ENCODE results near the gene CEP128.

The CEP128 gene

DNA sequence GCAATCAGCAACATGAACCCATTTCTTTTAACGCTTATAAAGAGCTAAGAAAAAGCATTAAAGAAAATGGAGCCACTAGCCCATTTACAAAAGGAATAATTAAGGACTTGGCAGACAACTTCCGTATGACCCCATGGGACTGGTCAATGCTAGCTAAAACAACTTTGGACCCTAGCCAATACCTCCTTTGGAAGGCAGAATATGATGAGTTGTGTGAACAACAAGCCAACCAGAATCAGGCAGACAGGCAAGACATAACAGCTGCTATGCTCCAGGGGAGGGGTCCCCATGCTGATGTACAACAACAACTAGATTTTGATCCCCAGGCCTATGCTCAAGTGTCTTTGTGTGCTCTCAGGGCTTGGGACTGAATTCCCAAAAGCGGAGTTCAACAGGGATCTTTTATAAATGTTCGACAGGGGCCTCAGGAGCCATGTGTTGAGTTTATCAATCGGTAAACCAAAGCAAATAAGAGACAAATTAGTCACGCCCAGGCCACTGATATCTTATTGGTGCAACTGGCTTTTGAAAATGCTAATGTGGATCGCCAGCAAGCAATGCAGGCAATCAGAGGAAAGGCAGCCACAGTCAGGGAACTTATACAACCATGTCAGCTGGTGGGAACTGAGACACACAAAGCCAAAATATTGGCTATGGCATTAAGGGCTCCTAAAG lies 475.9 kb downstream of the CEP128 start:
- no peak for DNase-seq

DNA sequence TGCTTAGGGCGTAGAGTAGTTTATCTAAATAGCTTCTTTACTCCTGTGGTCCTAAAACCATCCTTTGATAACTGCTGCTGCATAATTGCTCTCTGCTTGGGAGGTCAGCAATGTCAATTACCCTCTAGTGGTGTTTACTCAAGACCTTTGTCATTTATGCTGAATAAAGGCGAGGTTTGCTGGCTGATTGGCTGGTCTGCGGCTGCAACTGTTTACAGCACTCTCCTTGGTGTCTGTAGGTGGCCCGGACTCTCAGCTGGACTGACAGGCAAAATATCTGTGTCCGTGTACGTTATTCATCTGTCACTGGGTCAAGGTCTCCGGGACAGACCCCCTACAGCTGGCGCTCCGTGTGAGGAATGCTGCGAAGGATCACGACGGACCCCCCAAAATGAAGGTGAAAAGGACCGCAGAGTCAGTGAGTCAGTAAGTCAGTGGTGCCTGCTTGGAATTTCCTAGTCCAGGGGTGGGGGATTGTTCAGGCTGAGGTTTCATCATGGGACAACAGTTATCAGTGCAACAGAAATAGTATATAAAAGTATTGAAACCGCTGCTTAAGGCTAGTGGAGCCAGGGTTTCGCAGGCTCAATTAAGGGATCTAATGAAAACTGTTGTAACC lies 476.9 kb downstream of the CEP128 start:
- DNase-seq, result no peak

DNA sequence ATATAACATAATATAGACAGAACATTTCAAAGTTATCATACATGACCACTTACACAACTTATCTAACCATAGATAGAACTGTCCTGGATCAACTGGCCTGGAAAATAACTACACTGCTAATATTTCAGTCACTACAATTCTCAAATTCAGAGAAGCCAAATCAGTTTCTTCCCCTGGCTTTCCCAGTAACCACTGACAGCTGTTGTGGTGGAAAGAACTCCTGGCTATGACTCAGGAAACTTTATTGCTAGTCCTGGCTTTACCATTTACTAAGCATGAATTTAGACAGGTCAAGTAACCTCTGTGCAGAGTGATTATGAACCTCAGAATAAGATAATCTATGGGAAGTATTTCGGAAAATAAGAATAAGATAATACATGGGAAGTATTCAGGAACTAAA lies 485.3 kb downstream of the CEP128 start:
- DNase-seq, result no peak

DNA sequence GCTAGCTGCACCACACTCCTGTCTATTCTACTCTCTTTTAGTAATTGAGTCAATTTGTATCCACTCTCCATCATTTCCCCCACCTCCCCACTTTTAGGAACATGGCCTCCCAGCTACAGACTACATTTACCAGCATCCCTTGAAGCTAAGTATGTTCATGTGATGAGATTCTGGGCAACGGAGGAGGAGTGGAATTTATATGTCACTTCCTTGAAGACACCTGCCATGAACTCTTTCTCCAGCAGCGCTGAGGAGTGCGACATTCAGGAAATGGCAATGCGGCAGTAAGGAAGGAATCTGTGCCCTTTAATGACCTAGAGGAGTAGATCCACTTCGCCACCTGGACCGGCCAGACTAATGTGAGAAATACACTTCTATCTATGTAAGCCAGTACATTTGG lies 486.5 kb downstream of the CEP128 start:
- no peak for DNase-seq

DNA sequence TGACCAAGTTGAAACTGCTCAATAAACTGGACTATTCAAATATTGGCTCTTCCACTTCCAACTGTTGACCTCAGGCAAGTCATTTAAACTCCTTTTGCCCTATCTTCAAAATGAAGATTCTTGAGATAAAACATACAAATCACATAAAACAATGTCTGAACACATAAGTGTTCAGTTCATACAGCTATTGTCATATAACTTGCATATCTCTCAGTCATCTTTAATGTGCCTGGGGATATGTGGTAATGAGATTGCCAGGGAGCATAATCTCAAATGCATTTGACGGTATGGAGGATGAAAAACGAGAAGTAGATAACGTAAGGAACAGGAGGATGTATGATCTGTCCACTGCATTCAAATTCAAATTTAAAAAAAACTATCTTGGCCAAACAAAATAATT lies 493.3 kb downstream of the CEP128 start:
- DNase-seq, result no peak

DNA sequence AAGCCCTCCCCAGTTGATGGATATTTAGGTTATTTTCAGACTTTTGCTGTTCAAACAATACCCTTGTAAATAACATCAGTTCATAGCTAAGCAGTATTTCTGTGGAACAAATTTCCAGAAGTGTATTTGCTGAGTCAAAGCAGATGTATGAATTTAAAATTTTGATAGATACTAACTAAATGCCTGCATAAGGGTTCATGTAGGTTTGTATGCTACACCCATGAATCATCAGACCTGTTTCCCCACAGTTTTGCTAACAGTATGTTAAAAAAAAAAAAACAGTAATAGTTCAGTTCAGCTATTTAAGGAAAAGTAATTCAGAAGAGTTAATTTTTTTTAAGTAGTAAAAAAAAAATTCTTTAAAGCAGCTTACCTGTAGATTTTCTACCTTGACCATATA lies 494.1 kb downstream of the CEP128 start:
- no peak for DNase-seq

Data from activated CD4-positive, alpha-beta T cell treated with anti-CD3 and anti-CD28 coated beads, Interleukin-2, Interleukin-6, amounts not matched to agents 100 ng/mL and 50 ng/mL, durations not matched to agents 16 hours and 8 hours (primary cell).